ENCODE results near the gene ELMO1. TPM values are rescaled to one million over a fixed set of nuclear protein-coding genes. Genes with fewer than 3 reads are reported as not detected.

ELMO1 gene
- total and polyA plus RNA-seq, 2 experiments from 2014 or later, result 6.5 to 24.9 TPM

GRCh38 chr7:37445064-37445723 lies 3.5 kb downstream of the ELMO1 start:
- ATAC-seq, result no peak
- Histone ChIP-seq H3K9me2 (ENCODE audit: insufficient read depth) (no peaks in the 10 kb centered on the region), H2AFZ (no peak overlapping the region), H3K27ac (ENCODE audit: low read depth) (no peak overlapping the region), H3K4me1 (ENCODE audit: insufficient read depth) (peaks cover 9% of the 10 kb centered on the region), H3K36me3 (ENCODE audit: insufficient read depth) (no peaks in the 10 kb centered on the region), H3K79me2 (replicated peaks; ENCODE audit: insufficient read depth) (0 out of 2 replicates have a peak, but pooled peaks cover 7% of the 10 kb centered on the region), H3F3A (replicated peaks; ENCODE audit: low read depth) (peaks cover 2% of the 10 kb centered on the region; the same call in 1 of the 2 replicates), H4K20me1 (replicated peaks; ENCODE audit: insufficient read depth) (peaks cover 2% of the 10 kb centered on the region; the same call in 1 of the 2 replicates), H3K27me3 (ENCODE audit: insufficient read depth) (peaks cover 22% of the 10 kb centered on the region), H3K4me3 (no peak overlapping the region), H3K4me2 (no peak overlapping the region)
- Mint-ChIP-seq H3K4me1 (peaks cover 38% of the 10 kb centered on the region), H3K27me3 (ENCODE audit: insufficient read depth, low read depth, poor library complexity) (peaks cover 24% of the 10 kb centered on the region), H3K4me3 (no peak overlapping the region), H3K36me3 (ENCODE audit: low read depth) (no peaks in the 10 kb centered on the region; the same call in 2 of the 3 replicates), H3K9me3 (no peaks in the 10 kb centered on the region), H3K27ac (no peak overlapping the region)
- DNase-seq (ENCODE audit: low spot score), result no peak
- no peak for TF ChIP-seq STAT1 (IDR thresholded peaks at IDR 0.05; ENCODE audit: unreplicated experiment)
- no peak for TF ChIP-seq JUNB (IDR thresholded peaks at IDR 0.05; ENCODE audit: unreplicated experiment)
- no peak for TF ChIP-seq CREB1 (CRISPR knock-in tag; IDR thresholded peaks at IDR 0.05; ENCODE audit: low read depth)
- no peak for TF ChIP-seq NANOG (IDR thresholded peaks at IDR 0.05; ENCODE audit: borderline replicate concordance)
- no peak for TF ChIP-seq CTCF (conservative IDR thresholded peaks at IDR 0.05; ENCODE audit: low read depth in 2 of 2)
- TF ChIP-seq ETS1 (IDR thresholded peaks at IDR 0.05), result no peak
- no peak for TF ChIP-seq ZNF462 (CRISPR knock-in tag; IDR thresholded peaks at IDR 0.05)
- no peak for TF ChIP-seq ZNF114 (CRISPR knock-in tag; IDR thresholded peaks at IDR 0.05)
- TF ChIP-seq REST (IDR thresholded peaks at IDR 0.05; ENCODE audit: unreplicated experiment), result no peak
- TF ChIP-seq POLR2AphosphoS5 (IDR thresholded peaks at IDR 0.05; ENCODE audit: low read depth), result no peak
- no peak for TF ChIP-seq EZH2phosphoT487 (IDR thresholded peaks at IDR 0.05; ENCODE audit: unreplicated experiment)
- TF ChIP-seq ZNF331 (CRISPR knock-in tag; IDR thresholded peaks at IDR 0.05; ENCODE audit: low read depth), result no peak
- no peak for TF ChIP-seq EZH2 (IDR thresholded peaks at IDR 0.05; ENCODE audit: low read depth, unreplicated experiment)

All from GM23338 (cell line).